GM18505 (cell line): ENCODE data around the gene PLA2G4A.

Experiments used
- ATAC-seq: cut with Tn5 transposase; IDR thresholded peaks from one replicate; pipeline ENCODE4 v1.9.1; 2021; ENCODE audit not compliant: unreplicated experiment
- POLR2A ChIP-seq: IDR thresholded peaks from 4 replicates; pipeline ENCODE4 v1.6.1; 2011; ENCODE audit warnings: borderline replicate concordance; ENCODE audit not compliant: insufficient read depth, insufficient read length; ENCODE audit errors: extremely low read depth

Gene PLA2G4A

GRCh38 chr1:186965847-186966246 is 137.1 kb downstream of the PLA2G4A start:
- no peak for TF ChIP-seq POLR2A
- no peak for ATAC-seq

- ATAC-seq = no peak
- TF ChIP-seq POLR2A = no peak
These were observed 137.7 kb downstream of the PLA2G4A start for GRCh38 chr1:186966456-186966855.

GRCh38 chr1:186967656-186968394 is 139.1 kb downstream of the PLA2G4A start:
- no peak for ATAC-seq
- no peak for TF ChIP-seq POLR2A

- TF ChIP-seq POLR2A = no peak
- ATAC-seq = no peak
These were observed 146.0 kb downstream of the PLA2G4A start for GRCh38 chr1:186974774-186975181.

GRCh38 chr1:186975220-186975619 is 146.5 kb downstream of the PLA2G4A start:
- no peak for TF ChIP-seq POLR2A
- ATAC-seq = no peak

GRCh38 chr1:186976700-186977099 is 148.0 kb downstream of the PLA2G4A start:
- no peak for ATAC-seq
- no peak for TF ChIP-seq POLR2A

GRCh38 chr1:186977266-186977957 is 148.7 kb downstream of the PLA2G4A start:
- no peak for TF ChIP-seq POLR2A
- ATAC-seq = no peak

- no peak for ATAC-seq
- no peak for TF ChIP-seq POLR2A
These were observed 150.1 kb downstream of the PLA2G4A start for GRCh38 chr1:186978596-186979556.

- no peak for TF ChIP-seq POLR2A
- no peak for ATAC-seq
These were observed 151.7 kb downstream of the PLA2G4A start for GRCh38 chr1:186980400-186980799.

- ATAC-seq = no peak
- TF ChIP-seq POLR2A = no peak
These were observed 153.4 kb downstream of the PLA2G4A start for GRCh38 chr1:186982116-186982515.

- no peak for ATAC-seq
- TF ChIP-seq POLR2A = no peak
These were observed 154.6 kb downstream of the PLA2G4A start for GRCh38 chr1:186983327-186983726.

- no peak for ATAC-seq
- TF ChIP-seq POLR2A = no peak
These were observed 156.2 kb downstream of the PLA2G4A start for GRCh38 chr1:186984959-186985358.

- ATAC-seq = peak; percentile 74
- no peak for TF ChIP-seq POLR2A
These were observed 157.2 kb downstream of the PLA2G4A start for GRCh38 chr1:186985889-186986491.
